Esophagus muscularis mucosa (tissue), 4 donors: ENCODE data around the gene ATMIN. TPM values are rescaled to one million over a fixed set of nuclear protein-coding genes. Genes with fewer than 3 reads are reported as not detected.

Experiments
- DNase-seq: peaks from one replicate; pipeline ENCODE4 v3.0.0-alpha.2; 2017; ENCODE audit errors: extremely low spot score
- H3K27ac ChIP-seq, 4 donors: fragments of 200-600 bp; sonication (generic); replicated peaks in 1 of 4; 1 replicate in 3 of 4; 2 replicates in 1 of 4; pipeline ENCODE4 v1.5.1; 2016 to 2019; ENCODE audit warnings: mild to moderate bottlenecking in 1 of 4
- H3K27me3 ChIP-seq, 4 donors: fragments of 200-600 bp; sonication (generic); one replicate each; pipeline versions ENCODE4 v1.5.1 to v1.6.0; 2016 to 2019
- H3K36me3 ChIP-seq, 4 donors: fragments of 200-600 bp; sonication (generic); one replicate each; pipeline ENCODE4 v1.5.1; 2016 to 2019
- H3K4me1 ChIP-seq, 4 donors: fragments of 200-600 bp; sonication (generic); one replicate each; pipeline ENCODE4 v1.5.1; 2016 to 2019
- H3K4me3 ChIP-seq, 4 donors: fragments of 200-600 bp; sonication (generic); 1 replicate in 2 of 4; 2 replicates in 2 of 4; pipeline ENCODE4 v1.5.1; 2016 to 2019; ENCODE audit warnings: mild to moderate bottlenecking in 4 of 4, moderate library complexity in 1 of 4
- H3K9me3 ChIP-seq, 4 donors: fragments of 200-600 bp; sonication (generic); 1 replicate in 3 of 4; 2 replicates in 1 of 4; pipeline ENCODE4 v1.5.1; 2016 to 2019
- CTCF ChIP-seq, 3 experiments: fragments of 200-600 bp in 2 of 3; fragments of 450-650 bp in 1 of 3; sonication (generic) in 2 of 3; IDR thresholded peaks; one replicate each; pipeline ENCODE4 v1.5.1; 2017 to 2019; ENCODE audit warnings: antibody characterized with exemption in 3 of 3, mild to moderate bottlenecking in 2 of 3, moderate library complexity in 1 of 3
- EP300 ChIP-seq: sonication (generic); formaldehyde crosslinking; IDR thresholded peaks from one replicate; pipeline ENCODE4 v1.6.1; 2017; ENCODE audit warnings: antibody characterized with exemption
- POLR2A ChIP-seq: fragments of 450-650 bp; IDR thresholded peaks from one replicate; pipeline ENCODE4 v1.6.1; 2017; ENCODE audit warnings: antibody characterized with exemption, moderate library complexity, mild to moderate bottlenecking, low read depth
- POLR2AphosphoS5 ChIP-seq, 2 donors: sonication (generic); formaldehyde crosslinking; IDR thresholded peaks; one replicate each; pipeline ENCODE4 v1.6.1; 2017; ENCODE audit warnings: antibody characterized with exemption in 2 of 2
- WGBS: methylation state at CpG from one replicate; pipeline ENCODE4 v1.1.5; 2018; 5-methylcytosine and 5-hydroxymethylcytosine counted together
- intact Hi-C: fragments of 100-400 bp; cut with DNase I; formaldehyde crosslinking; loops from one replicate; pipeline ENCODE4 v1.15.1; 2023
- total RNA-seq, 4 donors: library from RNA; depleted of rRNA; stranded (reverse); fragments of >200 nt; gene quantifications; one replicate each; pipeline versions ENCODE4 v1.1.0 to v1.2.1, GENCODE V29; 2016

The ATMIN gene
- total RNA-seq, 4 donors from 2014 or later: 26.6 to 34.0 (median 30.4) TPM

- intact Hi-C loops: no loop called here
- H3K4me1 ChIP-seq: peaks cover 22 to 35% (median 28%) of the 10 kb centered on the region in 4 donors
- 92% methylated on average over 4 of the region's 4 CpGs for WGBS
- no peak overlapping the region for H3K4me3 ChIP-seq
- no peak for TF ChIP-seq CTCF (IDR thresholded peaks at IDR 0.05)
- TF ChIP-seq POLR2AphosphoS5 (IDR thresholded peaks at IDR 0.05): no peak
- no peak for TF ChIP-seq POLR2A
- no peak for TF ChIP-seq EP300
- peaks cover 36 to 61% (median 49%) of the 10 kb centered on the region in 4 donors for H3K36me3 ChIP-seq
- no peak overlapping the region for H3K27ac ChIP-seq
- DNase-seq: no peak
- H3K27me3 ChIP-seq: no peaks in the 10 kb centered on the region
- H3K9me3 ChIP-seq: no peaks in the 10 kb centered on the region
These were observed 6.1 kb downstream of the ATMIN start for GRCh38 chr16:81041696-81042095.

- 94% methylated on average over 2 of the region's 2 CpGs for WGBS
- intact Hi-C loops: no loop called here
- no peak for TF ChIP-seq EP300
- TF ChIP-seq POLR2A: no peak
- no peak for TF ChIP-seq CTCF (IDR thresholded peaks at IDR 0.05)
- TF ChIP-seq POLR2AphosphoS5 (IDR thresholded peaks at IDR 0.05): no peak
- no peak overlapping the region for H3K4me3 ChIP-seq
- no peak overlapping the region for H3K27ac ChIP-seq
- H3K27me3 ChIP-seq: no peaks in the 10 kb centered on the region
- DNase-seq: no peak
- no peaks in the 10 kb centered on the region for H3K9me3 ChIP-seq
- H3K36me3 ChIP-seq: peaks cover 36 to 61% (median 49%) of the 10 kb centered on the region in 4 donors
- peaks cover 11 to 24% (median 17%) of the 10 kb centered on the region in 4 donors for H3K4me1 ChIP-seq
These were observed 7.2 kb downstream of the ATMIN start for GRCh38 chr16:81042821-81043220.

GRCh38 chr16:81053761-81054160, 18.1 kb downstream of the ATMIN start:
- H3K4me3 ChIP-seq: no peak overlapping the region
- DNase-seq: no peak
- H3K36me3 ChIP-seq: no peaks in the 10 kb centered on the region
- no peak overlapping the region for H3K27ac ChIP-seq
- no peaks in the 10 kb centered on the region for H3K4me1 ChIP-seq
- no peak for TF ChIP-seq POLR2AphosphoS5 (IDR thresholded peaks at IDR 0.05)
- WGBS: 84% methylated on average over 11 of the region's 11 CpGs
- intact Hi-C loops: no loop called here
- H3K9me3 ChIP-seq: peaks cover 0 to 10% (median 0%) of the 10 kb centered on the region in 4 donors
- no peaks in the 10 kb centered on the region for H3K27me3 ChIP-seq

GRCh38 chr16:81060576-81061306, 25.1 kb downstream of the ATMIN start:
- no peak overlapping the region for H3K27ac ChIP-seq
- H3K36me3 ChIP-seq: no peaks in the 10 kb centered on the region
- TF ChIP-seq POLR2AphosphoS5 (IDR thresholded peaks at IDR 0.05) (no peak), CTCF (IDR thresholded peaks at IDR 0.05) (no peak), EP300 (no peak), POLR2A (no peak)
- H3K9me3 ChIP-seq: no peaks in the 10 kb centered on the region
- no peak overlapping the region for H3K4me3 ChIP-seq
- H3K4me1 ChIP-seq: no peaks in the 10 kb centered on the region
- H3K27me3 ChIP-seq: no peaks in the 10 kb centered on the region
- no peak for DNase-seq
- WGBS: 89% methylated on average over 14 of the region's 14 CpGs
- intact Hi-C loops: no loop called here

- H3K36me3 ChIP-seq: no peaks in the 10 kb centered on the region
- H3K4me3 ChIP-seq: no peak overlapping the region
- 87% methylated on average over 10 of the region's 10 CpGs for WGBS
- no peaks in the 10 kb centered on the region for H3K9me3 ChIP-seq
- H3K4me1 ChIP-seq: no peaks in the 10 kb centered on the region
- intact Hi-C loops: no loop called here
- no peak overlapping the region for H3K27ac ChIP-seq
- no peak for DNase-seq
- no peak for TF ChIP-seq EP300
- no peak for TF ChIP-seq POLR2AphosphoS5 (IDR thresholded peaks at IDR 0.05)
- TF ChIP-seq POLR2A: no peak
- TF ChIP-seq CTCF (IDR thresholded peaks at IDR 0.05): no peak
- H3K27me3 ChIP-seq: no peaks in the 10 kb centered on the region
These were observed 25.6 kb downstream of the ATMIN start for GRCh38 chr16:81061307-81061640.
